ENCODE measurements around the gene ARHGAP26. TPM values are rescaled to one million over a fixed set of nuclear protein-coding genes. Genes with fewer than 3 reads are reported as not detected.

ARHGAP26 gene
- total RNA-seq, 1 donor from 2014 or later, result 18.7 TPM

DNA sequence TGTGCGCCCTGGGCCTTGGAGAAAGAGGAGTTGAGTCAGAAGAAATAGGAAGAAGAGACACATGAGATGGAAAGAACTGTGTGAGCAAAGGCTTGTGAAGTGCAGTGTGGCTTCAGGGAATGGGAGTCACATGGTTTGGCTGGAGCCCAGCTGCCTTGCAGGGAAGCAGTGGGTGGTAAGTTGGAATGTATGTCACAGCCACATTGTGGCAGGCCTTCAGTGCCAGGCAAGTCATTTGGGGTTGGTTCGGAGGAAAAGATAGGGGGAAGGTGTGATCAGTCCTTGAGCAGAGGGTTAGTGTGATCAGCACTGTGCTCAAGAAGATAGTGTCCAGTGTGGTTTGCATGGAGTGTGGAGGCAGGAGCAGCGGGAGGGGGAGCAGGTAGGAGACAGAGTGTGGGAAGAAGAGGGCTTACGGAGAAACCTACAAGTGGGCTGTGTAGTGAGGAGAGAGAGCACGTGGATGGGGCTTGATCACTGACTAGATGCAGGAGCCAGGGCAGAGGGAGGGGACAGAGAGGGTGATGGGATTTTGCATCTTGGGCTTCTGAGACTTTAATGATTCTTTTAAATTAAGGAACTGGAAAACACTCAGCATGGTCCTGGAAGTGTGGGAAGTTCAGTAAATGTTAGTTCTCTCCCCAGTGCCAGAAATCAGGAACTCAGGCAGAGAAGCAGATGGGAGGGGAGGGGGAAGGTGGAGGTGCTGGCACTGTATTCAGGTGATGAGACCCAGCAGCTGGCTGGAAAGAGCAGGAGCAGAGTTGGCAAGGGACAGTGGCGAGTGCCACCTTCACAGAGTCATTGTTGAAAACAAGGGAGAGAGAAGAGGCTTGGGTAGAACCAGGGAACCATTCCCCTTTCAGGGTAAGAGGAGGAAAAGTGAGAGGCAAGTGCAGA is 46.6 kb downstream of the ARHGAP26 start:
- H3K27me3 Mint-ChIP-seq, result no peaks in the 10 kb centered on the region
- TF ChIP-seq, protein P1, sequence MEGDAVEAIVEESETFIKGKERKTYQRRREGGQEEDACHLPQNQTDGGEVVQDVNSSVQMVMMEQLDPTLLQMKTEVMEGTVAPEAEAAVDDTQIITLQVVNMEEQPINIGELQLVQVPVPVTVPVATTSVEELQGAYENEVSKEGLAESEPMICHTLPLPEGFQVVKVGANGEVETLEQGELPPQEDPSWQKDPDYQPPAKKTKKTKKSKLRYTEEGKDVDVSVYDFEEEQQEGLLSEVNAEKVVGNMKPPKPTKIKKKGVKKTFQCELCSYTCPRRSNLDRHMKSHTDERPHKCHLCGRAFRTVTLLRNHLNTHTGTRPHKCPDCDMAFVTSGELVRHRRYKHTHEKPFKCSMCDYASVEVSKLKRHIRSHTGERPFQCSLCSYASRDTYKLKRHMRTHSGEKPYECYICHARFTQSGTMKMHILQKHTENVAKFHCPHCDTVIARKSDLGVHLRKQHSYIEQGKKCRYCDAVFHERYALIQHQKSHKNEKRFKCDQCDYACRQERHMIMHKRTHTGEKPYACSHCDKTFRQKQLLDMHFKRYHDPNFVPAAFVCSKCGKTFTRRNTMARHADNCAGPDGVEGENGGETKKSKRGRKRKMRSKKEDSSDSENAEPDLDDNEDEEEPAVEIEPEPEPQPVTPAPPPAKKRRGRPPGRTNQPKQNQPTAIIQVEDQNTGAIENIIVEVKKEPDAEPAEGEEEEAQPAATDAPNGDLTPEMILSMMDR (conservative IDR thresholded peaks at IDR 0.05), result no peak
- peaks cover 3% of the 10 kb centered on the region for H3K36me3 Mint-ChIP-seq
- H3K4me1 Mint-ChIP-seq (ENCODE audit: unreplicated experiment), result peaks cover 18% of the 10 kb centered on the region
- H3K27ac Mint-ChIP-seq, result peak overlapping the region; percentile 9
- no peak for DNase-seq (ENCODE audit: extremely low spot score, unreplicated experiment)
- no peak overlapping the region for H3K4me3 Mint-ChIP-seq
- H3K9me3 Mint-ChIP-seq, result peaks cover 6% of the 10 kb centered on the region

DNA sequence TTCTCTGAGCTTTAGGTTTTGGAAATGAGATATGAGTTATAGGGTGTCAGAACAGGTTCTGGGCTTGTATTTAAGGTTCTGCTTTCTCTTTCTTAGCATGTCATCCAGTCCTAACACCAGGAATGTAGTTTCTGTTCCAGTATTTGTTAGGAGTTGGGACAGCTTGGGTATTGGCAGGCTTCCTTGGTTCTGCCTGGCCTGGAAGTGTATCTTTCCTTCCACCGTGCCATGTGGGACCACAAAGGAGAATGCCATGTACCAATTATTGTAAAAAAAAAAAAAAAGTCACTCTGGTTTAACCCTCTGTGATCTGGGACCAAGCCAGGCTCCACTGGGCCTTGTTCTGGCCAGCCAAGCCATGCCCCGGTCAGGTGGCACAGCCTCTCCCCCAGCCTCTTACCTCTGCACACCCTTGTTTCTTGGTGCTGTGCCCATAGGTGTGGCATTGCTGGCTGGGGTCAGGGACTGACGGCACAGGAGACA is 47.8 kb downstream of the ARHGAP26 start:
- no peak overlapping the region for H3K27ac Mint-ChIP-seq
- H3K36me3 Mint-ChIP-seq, result peaks cover 3% of the 10 kb centered on the region
- TF ChIP-seq, protein P1 (conservative IDR thresholded peaks at IDR 0.05), result no peak
- H3K4me1 Mint-ChIP-seq (ENCODE audit: unreplicated experiment), result peaks cover 23% of the 10 kb centered on the region
- peaks cover 6% of the 10 kb centered on the region for H3K9me3 Mint-ChIP-seq
- DNase-seq (ENCODE audit: extremely low spot score, unreplicated experiment), result no peak
- no peaks in the 10 kb centered on the region for H3K27me3 Mint-ChIP-seq
- no peak overlapping the region for H3K4me3 Mint-ChIP-seq

DNA sequence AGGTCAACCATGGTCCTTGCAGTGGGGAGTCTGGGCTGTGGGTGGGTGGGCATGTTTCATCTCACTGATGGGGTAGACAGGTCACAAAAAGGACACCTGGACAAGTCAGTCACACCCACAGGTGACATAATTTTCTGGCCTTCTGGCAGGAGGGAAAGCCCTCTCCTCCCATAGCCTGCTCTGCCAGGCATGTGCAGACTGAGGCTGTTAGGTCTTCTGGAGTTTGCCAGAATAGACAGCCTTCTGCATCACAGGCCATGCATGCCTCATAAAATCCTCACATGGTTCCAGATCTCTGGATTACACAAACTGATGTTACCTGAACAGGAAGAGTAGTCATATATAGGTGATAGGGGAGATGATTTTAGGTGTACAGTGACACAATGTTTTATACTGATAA is 49.1 kb downstream of the ARHGAP26 start:
- TF ChIP-seq, protein P1 (conservative IDR thresholded peaks at IDR 0.05), result no peak
- no peak overlapping the region for H3K27ac Mint-ChIP-seq
- H3K36me3 Mint-ChIP-seq, result peaks cover 3% of the 10 kb centered on the region
- peak overlapping the region; percentile 3 for H3K4me3 Mint-ChIP-seq
- DNase-seq (ENCODE audit: extremely low spot score, unreplicated experiment), result no peak
- H3K4me1 Mint-ChIP-seq (ENCODE audit: unreplicated experiment), result peaks cover 32% of the 10 kb centered on the region
- peaks cover 6% of the 10 kb centered on the region for H3K9me3 Mint-ChIP-seq
- H3K27me3 Mint-ChIP-seq, result no peaks in the 10 kb centered on the region

DNA sequence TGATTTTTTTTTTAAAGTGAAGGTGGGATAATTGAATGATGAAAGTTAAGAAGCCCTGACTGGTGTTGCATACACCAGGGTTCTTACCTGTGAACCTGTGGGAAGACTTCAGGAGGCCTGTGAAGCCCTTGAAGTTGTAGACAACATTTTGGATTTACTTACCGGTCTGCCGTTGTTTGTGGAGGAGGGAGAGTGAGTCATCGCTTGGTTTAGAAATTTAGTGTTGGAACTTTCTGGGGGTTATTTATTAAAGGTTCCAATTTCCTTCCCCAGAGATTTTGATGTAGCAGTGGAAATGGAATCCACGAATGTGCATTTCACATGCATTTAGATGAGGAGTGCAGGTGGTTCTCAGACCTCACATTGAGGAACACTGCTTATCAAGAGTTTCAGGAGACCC is 49.6 kb downstream of the ARHGAP26 start:
- TF ChIP-seq, protein P1 (conservative IDR thresholded peaks at IDR 0.05), result no peak
- Mint-ChIP-seq H3K27me3 (no peaks in the 10 kb centered on the region), H3K4me1 (ENCODE audit: unreplicated experiment) (peaks cover 37% of the 10 kb centered on the region), H3K36me3 (peaks cover 3% of the 10 kb centered on the region), H3K27ac (no peak overlapping the region), H3K4me3 (no peak overlapping the region), H3K9me3 (peaks cover 6% of the 10 kb centered on the region)
- DNase-seq (ENCODE audit: extremely low spot score, unreplicated experiment), result no peak

DNA sequence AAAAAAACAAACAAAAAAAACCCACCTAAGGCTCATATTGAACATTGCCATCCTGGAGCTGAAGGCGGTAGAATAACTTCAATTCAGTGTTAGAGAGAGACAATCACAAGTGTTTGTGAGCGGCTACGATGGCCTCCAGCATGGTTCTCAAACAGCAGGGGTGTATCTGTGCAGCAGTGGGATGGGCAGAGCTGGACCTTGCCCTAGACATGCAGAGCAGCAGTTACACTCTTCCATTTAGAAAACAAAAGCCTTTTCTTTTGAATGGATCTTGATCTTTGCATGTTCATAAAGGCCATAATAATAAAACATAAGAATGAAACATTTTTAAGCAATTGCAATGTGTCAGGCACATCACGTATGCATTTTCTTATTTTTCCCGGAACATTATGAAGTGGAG is 50.3 kb downstream of the ARHGAP26 start:
- no peak overlapping the region for H3K27ac Mint-ChIP-seq
- no peak overlapping the region for H3K4me3 Mint-ChIP-seq
- no peak for DNase-seq (ENCODE audit: extremely low spot score, unreplicated experiment)
- peaks cover 3% of the 10 kb centered on the region for H3K36me3 Mint-ChIP-seq
- TF ChIP-seq, protein P1 (conservative IDR thresholded peaks at IDR 0.05), result no peak
- H3K27me3 Mint-ChIP-seq, result no peaks in the 10 kb centered on the region
- H3K4me1 Mint-ChIP-seq (ENCODE audit: unreplicated experiment), result peaks cover 41% of the 10 kb centered on the region
- H3K9me3 Mint-ChIP-seq, result peaks cover 6% of the 10 kb centered on the region

Measured in type B pancreatic cell (in vitro differentiated cells).